ENCODE data around the gene TUBG1.

DNA sequence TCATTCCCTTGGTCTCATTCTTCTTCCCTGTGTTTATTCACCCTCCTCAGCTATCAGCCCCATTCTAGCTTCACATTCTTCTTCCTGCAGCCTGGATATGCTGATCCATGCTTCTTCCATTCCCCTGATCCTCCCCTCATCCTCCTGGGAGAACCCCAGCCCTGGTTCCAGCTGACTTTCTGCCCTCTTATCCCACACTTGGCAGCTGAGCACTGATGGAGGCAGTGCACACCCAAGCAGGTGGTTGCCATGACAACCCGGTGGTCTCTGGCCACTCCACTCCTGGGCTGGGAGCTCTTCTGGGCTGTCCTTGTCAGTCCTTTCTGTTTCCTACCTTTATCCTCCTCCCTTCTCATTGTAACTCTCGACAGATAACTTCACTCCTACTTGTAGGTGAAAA lies 32.9 kb downstream of the TUBG1 start:
- TF ChIP-seq CTCF (optimal IDR thresholded peaks at IDR 0.05 in 1 of 3, IDR thresholded peaks at IDR 0.05 in 1 of 3, conservative IDR thresholded peaks at IDR 0.05 in 1 of 3; ENCODE audit: extremely low read depth in 1 of 3, insufficient read depth in 2 of 3, low read length in 3 of 3) = no peak
- no peak for TF ChIP-seq EZH2 (IDR thresholded peaks at IDR 0.05; ENCODE audit: low read length)

All from keratinocyte (primary cell).